Measurements from ENCODE around the gene RNF34.

RNF34 gene

DNA sequence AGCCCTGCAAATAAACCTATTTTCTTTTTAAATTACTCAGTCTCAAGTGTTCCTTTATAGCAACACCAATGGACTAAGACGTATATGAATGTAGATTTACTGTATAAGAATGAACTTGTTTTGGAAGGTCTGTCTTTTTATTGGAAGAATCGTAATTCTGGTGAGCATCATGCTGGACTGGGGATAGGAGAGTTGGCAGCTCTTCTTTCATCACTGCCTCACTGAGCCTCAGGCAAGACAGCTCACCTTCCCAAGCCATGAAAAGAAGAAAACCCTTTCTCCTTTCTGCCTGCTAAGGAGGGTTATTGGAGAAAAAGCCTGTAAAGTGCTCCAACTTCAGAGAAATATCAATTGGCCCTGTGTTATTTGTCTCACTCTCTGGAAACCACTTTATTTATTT is 9.1 kb upstream of the RNF34 start:
- DNase-seq = no peak

DNA sequence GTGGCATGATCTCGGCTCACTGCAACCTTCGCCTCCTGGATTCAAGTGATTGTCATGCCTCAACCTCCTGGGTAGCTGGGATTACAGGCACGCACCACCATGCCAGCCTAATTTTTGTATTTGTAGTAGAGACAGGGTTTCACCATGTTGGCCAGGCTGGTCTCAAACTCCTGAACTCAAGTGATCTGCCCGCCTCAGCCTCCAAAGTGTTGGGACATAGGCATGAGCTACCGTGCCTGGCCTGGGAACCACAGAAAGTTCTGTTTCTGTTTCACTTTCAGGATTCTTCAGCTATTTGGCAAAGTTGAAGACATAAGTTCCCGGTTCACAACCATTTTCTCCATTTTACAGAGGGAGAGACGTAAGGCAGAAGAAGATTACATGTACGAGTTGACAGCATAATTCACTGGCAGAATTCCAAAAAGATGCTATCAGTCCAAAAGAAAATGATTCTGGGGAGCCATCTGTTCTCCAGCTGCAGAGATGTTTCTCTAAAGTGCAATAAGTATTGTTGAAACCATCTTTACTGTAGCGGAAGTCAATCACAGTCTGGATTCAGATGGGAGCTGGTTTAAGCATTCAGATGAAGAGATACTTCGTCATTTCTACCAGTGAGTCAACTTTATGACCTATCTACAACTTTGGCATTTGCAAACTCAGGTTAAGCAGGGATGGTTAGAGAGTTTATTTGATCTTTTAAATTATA is 8.1 kb upstream of the RNF34 start:
- no peak for DNase-seq

DNA sequence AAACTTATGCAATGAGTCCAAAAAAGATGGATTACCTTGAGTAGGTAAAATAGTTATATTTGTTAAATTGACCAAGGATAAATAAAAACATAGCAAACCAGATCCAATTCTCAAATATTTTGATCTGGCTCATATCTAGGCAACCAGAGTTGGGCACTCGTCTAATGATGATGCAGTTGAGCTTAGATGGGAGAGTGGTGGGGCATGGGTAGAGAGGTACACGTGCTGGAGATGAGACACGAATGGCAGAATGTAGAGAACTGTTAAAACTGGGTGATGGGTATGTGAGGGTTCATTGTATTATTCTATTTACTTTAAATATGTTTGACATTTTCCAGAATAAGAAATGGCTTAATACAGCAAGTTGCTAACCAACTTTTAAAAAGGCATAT is 7.6 kb upstream of the RNF34 start:
- DNase-seq = no peak

- no peak for DNase-seq
Observed at GRCh38 chr12:121397521-121397920, 2.4 kb upstream of the RNF34 start.

DNA sequence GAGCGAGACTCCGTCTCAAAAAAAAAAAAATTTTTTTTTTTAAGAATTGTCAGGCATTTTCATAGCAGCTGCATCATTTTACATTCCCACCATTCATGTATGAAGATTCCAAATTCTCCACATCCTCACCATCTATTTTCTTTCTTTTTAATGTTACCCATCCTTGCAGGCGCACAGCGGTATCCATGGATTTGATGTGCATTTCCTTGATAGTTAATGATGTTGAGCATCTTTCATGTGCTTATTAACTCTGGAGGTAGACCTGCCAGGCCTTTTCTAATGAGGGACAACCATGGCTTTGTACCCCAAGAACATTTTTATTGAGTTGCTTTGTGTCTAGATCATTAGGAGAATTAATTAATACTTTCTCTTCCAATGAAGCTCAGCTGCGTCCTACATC is 1.6 kb upstream of the RNF34 start:
- DNase-seq = no peak

GRCh38 chr12:121400332-121401139 is 618 bp downstream of the RNF34 start:
- DNase-seq = peak; percentile 50

- no peak for DNase-seq
Observed at GRCh38 chr12:121403721-121404120, 3.8 kb downstream of the RNF34 start.

DNA sequence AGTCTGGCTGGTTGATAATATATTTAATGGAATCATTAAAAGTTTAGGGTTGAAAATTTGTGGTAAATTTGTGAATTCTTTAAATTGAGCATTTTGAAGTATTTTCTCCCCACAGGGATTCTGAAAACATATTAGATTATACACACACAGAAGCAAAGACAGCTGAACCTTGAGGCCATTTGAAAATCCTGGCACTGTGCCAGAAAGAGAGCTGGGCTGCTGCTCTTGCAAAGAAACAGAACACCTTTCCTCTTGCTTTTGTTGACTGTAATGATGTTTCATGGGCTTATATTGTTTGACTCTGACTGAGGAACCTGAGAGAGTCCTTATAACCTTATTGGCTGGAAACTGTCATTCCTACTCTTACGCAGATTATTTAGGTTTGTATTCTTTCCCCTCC is 4.8 kb downstream of the RNF34 start:
- no peak for DNase-seq

DNA sequence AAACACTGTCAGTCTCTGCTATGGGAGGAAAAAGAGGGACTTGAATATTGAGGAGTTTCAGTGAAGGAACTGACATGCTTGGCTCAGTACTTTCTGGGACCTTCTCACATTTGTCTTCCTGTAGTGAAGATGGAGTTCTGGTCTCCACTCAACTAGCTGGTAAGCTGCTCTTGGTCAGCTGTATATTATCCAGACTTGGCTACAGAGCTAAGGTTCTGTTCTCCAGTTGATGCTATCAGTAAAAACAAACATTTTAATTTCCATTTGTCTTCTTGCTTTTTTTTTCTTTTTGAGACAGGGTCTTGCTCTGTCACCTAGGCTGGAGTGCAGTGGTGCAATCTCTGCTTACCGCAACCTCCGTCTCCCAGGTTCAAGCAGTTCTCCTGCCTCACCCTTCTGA is 5.3 kb downstream of the RNF34 start:
- no peak for DNase-seq

DNA sequence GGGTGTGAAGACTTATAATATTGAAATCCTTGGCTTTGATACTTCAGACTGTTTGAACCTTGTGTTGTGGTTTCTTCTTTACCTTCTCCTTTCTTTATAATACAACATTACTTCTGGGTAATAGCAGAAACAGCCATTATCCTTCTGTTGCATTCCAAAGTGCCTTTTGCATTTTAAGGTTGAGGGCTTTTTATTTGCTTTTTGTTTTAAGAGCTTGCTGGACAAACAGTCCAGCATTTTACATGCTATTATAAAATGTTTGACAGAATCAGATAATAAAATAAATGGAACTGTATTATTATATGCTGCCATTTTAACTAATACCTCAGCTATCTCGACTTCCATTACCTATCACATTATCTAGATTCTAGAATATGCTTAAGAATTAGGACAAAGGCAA is 14.0 kb downstream of the RNF34 start:
- DNase-seq = no peak

GRCh38 chr12:121417847-121418246 is 17.9 kb downstream of the RNF34 start:
- DNase-seq = no peak

DNA sequence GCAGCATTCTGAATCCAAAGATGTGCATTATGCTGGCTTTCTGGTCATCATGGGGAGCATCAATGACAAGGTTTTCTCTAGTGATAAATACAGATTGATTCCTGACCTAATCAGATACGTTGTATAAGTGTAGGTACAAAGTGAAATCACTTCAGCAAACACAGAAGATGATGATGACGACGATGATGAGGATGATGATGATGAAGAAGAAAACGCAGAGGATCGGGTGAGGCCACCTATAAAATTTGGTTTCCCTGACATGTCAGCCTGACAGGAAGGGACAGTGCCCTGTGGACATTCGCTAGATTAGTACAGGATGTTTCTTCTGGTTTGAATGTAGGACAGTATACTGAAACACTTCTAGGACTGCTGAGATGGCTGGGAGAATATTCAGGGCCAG is 20.2 kb downstream of the RNF34 start:
- DNase-seq = no peak

DNA sequence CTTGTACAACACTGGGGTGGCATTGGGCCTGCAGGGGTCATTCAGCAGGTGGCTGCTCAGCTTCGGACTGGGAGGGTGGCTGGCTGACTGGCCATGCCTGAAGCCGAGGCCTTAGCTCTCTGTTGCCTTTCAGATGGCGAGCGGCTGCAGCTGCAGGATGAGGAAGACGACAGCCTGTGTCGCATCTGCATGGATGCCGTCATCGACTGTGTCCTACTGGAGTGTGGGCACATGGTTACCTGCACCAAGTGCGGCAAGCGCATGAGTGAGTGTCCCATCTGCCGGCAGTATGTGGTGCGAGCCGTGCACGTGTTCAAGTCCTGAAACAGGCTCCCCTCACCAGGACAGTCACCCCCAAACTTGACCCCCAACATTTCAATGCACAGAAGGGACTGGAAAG is 23.3 kb downstream of the RNF34 start:
- no peak for DNase-seq

GRCh38 chr12:121423682-121424623 is 24.0 kb downstream of the RNF34 start:
- DNase-seq = no peak

DNA sequence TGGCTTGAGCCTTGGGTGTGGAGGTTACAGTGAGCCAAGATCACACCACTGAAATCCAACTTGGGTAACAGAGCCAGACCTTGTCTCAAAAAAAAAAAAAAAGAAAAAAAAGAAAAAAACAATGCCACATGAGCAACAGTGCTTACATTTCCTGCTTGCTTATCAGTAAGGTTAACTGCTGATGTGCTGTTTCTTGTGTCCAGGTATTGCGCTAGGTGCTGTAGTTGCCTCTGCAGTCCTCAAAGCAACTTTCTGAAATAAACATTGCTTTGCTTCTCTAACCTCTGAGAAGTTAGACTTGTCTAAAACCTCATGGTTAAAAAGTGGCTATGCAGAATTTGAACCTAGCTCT is 24.7 kb downstream of the RNF34 start:
- DNase-seq = no peak

GRCh38 chr12:121427556-121428050 is 27.7 kb downstream of the RNF34 start:
- DNase-seq = no peak

DNA sequence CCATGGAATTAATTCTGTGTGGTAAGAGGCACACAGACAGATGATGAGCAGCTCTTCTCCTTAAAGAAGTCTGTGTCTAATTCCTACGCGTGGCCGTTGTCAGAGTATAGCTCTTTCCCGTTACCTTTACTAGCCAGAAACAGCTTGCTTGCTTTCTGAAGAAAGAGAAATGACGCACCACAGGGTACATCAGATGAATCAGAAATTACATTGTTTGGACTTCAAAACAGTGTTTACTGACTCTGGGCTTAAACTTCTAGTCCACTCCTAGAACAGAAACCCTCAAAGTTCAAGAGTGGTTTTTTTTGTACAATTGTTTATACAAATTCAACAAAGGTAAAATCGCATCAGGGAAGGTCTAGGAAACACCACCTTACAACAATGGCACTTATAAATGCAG is 29.0 kb downstream of the RNF34 start:
- DNase-seq = no peak

DNA sequence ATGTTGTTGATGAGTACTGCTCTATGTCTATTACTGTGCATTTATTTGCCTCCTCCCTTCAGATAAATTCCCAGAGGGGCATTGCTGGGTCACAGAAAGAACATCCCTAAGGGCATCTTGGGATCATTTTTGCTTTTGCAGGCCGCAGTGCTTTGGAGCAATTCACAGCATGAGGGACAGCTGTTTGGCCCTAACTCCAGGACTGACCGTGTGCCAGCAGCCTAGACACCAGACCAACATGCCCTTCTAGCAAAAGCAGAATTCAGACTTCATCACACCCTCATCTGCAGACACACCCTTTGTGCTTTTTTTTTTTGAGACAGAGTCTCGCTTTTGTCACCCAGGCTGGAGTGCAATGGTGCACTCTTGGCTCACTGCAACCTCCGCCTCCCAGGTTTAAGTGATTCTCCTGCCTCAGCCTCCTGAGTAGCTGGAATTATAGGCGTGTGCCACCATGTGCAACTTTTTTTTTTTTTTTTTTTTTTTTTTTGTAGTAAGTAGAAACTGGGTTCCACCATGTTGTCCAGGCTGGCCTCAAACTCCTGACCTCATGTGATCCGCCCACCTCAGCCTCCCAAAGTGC is 31.0 kb downstream of the RNF34 start:
- DNase-seq = no peak

DNA sequence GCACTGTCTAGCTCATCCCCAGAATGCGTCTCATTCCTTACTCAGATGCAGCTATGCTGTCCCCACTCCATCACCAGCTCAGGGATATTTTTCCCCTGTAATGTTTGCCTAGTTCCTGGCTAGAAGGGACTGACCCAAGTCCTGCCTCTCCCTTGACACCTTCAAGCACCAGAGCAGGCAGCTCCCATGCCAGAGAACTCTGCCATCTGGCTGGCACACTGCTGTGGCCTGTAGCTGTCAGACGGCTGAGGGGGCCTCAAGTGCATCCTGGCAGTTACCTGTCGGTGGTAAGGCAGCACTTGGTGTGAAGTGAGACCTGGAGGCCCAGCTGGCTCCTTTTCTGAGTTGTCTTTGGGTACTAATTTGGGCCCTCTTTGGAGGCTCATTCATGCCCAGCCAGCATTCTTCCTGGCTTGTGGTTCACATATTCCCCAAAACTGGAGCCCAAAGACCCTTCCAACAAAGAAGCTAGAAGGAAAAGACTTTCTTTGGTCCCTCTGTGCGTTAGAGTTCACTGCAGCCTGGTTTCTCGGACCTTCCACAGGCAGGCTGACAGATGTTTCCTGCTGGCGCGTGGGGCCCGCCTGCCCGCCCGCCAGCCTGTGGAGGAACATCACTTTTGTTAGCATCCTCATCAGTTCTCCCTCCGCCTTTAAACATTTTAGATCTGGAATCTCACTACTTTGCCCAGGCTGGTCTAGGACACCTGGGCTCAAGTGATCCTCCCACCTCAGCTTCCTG is 33.0 kb downstream of the RNF34 start:
- no peak for DNase-seq

- DNase-seq = no peak
Observed at GRCh38 chr12:121436706-121437105, 36.8 kb downstream of the RNF34 start.

DNA sequence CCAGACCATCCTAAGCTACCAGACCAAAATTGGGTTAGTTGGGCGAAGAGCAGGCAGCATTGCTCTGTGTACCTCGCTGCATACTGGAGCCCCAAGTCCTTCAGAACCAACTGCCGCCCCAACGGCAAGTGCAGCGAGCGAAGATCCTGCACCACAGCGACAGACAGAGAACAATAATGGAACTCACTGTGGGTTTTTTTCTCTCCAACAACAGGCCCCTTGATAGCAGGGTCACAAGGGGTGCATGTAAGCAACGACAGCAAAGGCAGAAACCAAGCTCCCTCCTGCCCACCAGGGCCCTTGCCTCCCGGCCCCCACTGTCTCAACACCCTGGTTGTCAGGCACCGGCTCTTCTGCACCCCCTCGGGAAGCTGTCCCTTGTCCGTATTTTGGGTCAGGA is 39.0 kb downstream of the RNF34 start:
- no peak for DNase-seq

GRCh38 chr12:121439715-121440114 is 39.8 kb downstream of the RNF34 start:
- no peak for DNase-seq
